Measurements from ENCODE around the gene MYOM3. TPM values are rescaled to one million over a fixed set of nuclear protein-coding genes. Genes with fewer than 3 reads are reported as not detected.

Gene MYOM3
- total RNA-seq, 1 experiment from 2014 or later = not detected

GRCh38 chr1:24074196-24074595 is 37.7 kb downstream of the MYOM3 start:
- TF ChIP-seq CTCF (conservative IDR thresholded peaks at IDR 0.05; ENCODE audit: low read depth, low read length) = no peak
- TF ChIP-seq EZH2 (IDR thresholded peaks at IDR 0.05; ENCODE audit: borderline replicate concordance, low read depth, low read length, poor library complexity, severe bottlenecking) = no peak
- H3K4me3 ChIP-seq (ENCODE audit: low read depth, low read length, poor library complexity, severe bottlenecking) = no peak overlapping the region
- no peaks in the 10 kb centered on the region for H3K27me3 ChIP-seq (replicated peaks; ENCODE audit: insufficient read depth, low read depth, low read length, poor library complexity)
- ChIA-PET POLR2A (ENCODE audit: low non-redundant PET) (no interaction called here), CTCF (no interaction called here)
- H3K9me3 ChIP-seq (ENCODE audit: low read depth, low read length, poor library complexity, severe bottlenecking) = no peaks in the 10 kb centered on the region
- no peak overlapping the region for H3K27ac ChIP-seq (ENCODE audit: low read depth, low read length, poor library complexity, severe bottlenecking)
- intact Hi-C loops (cut with micrococcal nuclease; ENCODE audit: unreplicated experiment) = loop anchor here (5.0 kb wide), 1 partner anchor 123 kb away; no protein-coding TSS in a partner anchor
- no TSS peak for BruUV-seq (replicated peaks)
- DNase-seq (ENCODE audit: low spot score) = no peak
- H3K4me1 ChIP-seq (ENCODE audit: insufficient read depth, low read length, poor library complexity, severe bottlenecking) = no peaks in the 10 kb centered on the region
- H3K36me3 ChIP-seq (ENCODE audit: insufficient read depth, low read length, poor library complexity, severe bottlenecking) = no peaks in the 10 kb centered on the region

GRCh38 chr1:24071941-24072340 is 40.0 kb downstream of the MYOM3 start:
- no peak for DNase-seq (ENCODE audit: low spot score)
- no peak for TF ChIP-seq CTCF (conservative IDR thresholded peaks at IDR 0.05; ENCODE audit: low read depth, low read length)
- no peak for TF ChIP-seq EZH2 (IDR thresholded peaks at IDR 0.05; ENCODE audit: borderline replicate concordance, low read depth, low read length, poor library complexity, severe bottlenecking)
- intact Hi-C loops (cut with micrococcal nuclease; ENCODE audit: unreplicated experiment) = loop anchor here (2.0 to 5.0 kb wide), 3 partner anchors 41 to 319 kb away; partner anchors contain the start of gene MYOM3
- ChIA-PET POLR2A (ENCODE audit: low non-redundant PET) (interaction anchor here (0.6 kb wide), 1 partner anchor 739 kb away, joined by 8 read pairs; no protein-coding TSS in a partner anchor), CTCF (interaction anchor here (0.9 to 1.7 kb wide), 3 partner anchors 11 to 78 kb away, joined by 3 to 6 read pairs (median 4); no protein-coding TSS in a partner anchor)
- H3K4me3 ChIP-seq (ENCODE audit: low read depth, low read length, poor library complexity, severe bottlenecking) = no peak overlapping the region
- H3K27ac ChIP-seq (ENCODE audit: low read depth, low read length, poor library complexity, severe bottlenecking) = no peak overlapping the region
- H3K9me3 ChIP-seq (ENCODE audit: low read depth, low read length, poor library complexity, severe bottlenecking) = no peaks in the 10 kb centered on the region
- no peaks in the 10 kb centered on the region for H3K4me1 ChIP-seq (ENCODE audit: insufficient read depth, low read length, poor library complexity, severe bottlenecking)
- BruUV-seq (replicated peaks) = no TSS peak
- no peaks in the 10 kb centered on the region for H3K36me3 ChIP-seq (ENCODE audit: insufficient read depth, low read length, poor library complexity, severe bottlenecking)
- H3K27me3 ChIP-seq (replicated peaks; ENCODE audit: insufficient read depth, low read depth, low read length, poor library complexity) = no peaks in the 10 kb centered on the region

- H3K27me3 ChIP-seq (replicated peaks; ENCODE audit: insufficient read depth, low read depth, low read length, poor library complexity) = no peaks in the 10 kb centered on the region
- no peaks in the 10 kb centered on the region for H3K4me1 ChIP-seq (ENCODE audit: insufficient read depth, low read length, poor library complexity, severe bottlenecking)
- TF ChIP-seq EZH2 (IDR thresholded peaks at IDR 0.05; ENCODE audit: borderline replicate concordance, low read depth, low read length, poor library complexity, severe bottlenecking) (no peak), CTCF (conservative IDR thresholded peaks at IDR 0.05; ENCODE audit: low read depth, low read length) (peak; percentile 95)
- no peaks in the 10 kb centered on the region for H3K36me3 ChIP-seq (ENCODE audit: insufficient read depth, low read length, poor library complexity, severe bottlenecking)
- POLR2A ChIA-PET (ENCODE audit: low non-redundant PET) = no interaction called here
- no TSS peak for BruUV-seq (replicated peaks)
- peak; percentile 88 for DNase-seq (ENCODE audit: low spot score)
- H3K4me3 ChIP-seq (ENCODE audit: low read depth, low read length, poor library complexity, severe bottlenecking) = no peak overlapping the region
- intact Hi-C loops (cut with micrococcal nuclease; ENCODE audit: unreplicated experiment) = loop anchor here (2.0 to 5.0 kb wide), 3 partner anchors 42 to 320 kb away; partner anchors contain the start of gene MYOM3
- no peak overlapping the region for H3K27ac ChIP-seq (ENCODE audit: low read depth, low read length, poor library complexity, severe bottlenecking)
- CTCF ChIA-PET = interaction anchor here (0.6 to 1.7 kb wide), 7 partner anchors 10 to 322 kb away, joined by 3 to 6 read pairs (median 4); no protein-coding TSS in a partner anchor
- H3K9me3 ChIP-seq (ENCODE audit: low read depth, low read length, poor library complexity, severe bottlenecking) = no peaks in the 10 kb centered on the region
Measured at GRCh38 chr1:24070821-24071393, 41.0 kb downstream of the MYOM3 start.

Data from A673 (cell line).